Sigmoid colon (tissue), 7 donors: ENCODE measurements around the gene HOXD12. TPM values are rescaled to one million over a fixed set of nuclear protein-coding genes. Genes with fewer than 3 reads are reported as not detected.
A peak's percentile ranks its signal among the peaks of the same experiment; 100 is the strongest.

Source experiments
- DNase-seq: peaks from one replicate; pipeline ENCODE4 v3.0.0-alpha.2; 2019
- H3K27ac ChIP-seq, 4 donors: fragments of 200-600 bp; sonication (generic); one replicate each; pipeline ENCODE4 v1.5.1; 2016 to 2019; ENCODE audit warnings: mild to moderate bottlenecking in 1 of 4
- H3K27me3 ChIP-seq, 3 donors: fragments of 200-600 bp; sonication (generic); one replicate each; pipeline ENCODE4 v1.5.1; 2019; ENCODE audit warnings: mild to moderate bottlenecking in 1 of 3
- H3K36me3 ChIP-seq, 4 donors: fragments of 200-600 bp; sonication (generic); one replicate each; pipeline ENCODE4 v1.5.1; 2016 to 2019
- H3K4me1 ChIP-seq, 4 donors: fragments of 200-600 bp; sonication (generic); one replicate each; pipeline ENCODE4 v1.5.1; 2017 to 2019
- H3K4me3 ChIP-seq, 4 donors: fragments of 200-600 bp; sonication (generic); one replicate each; pipeline ENCODE4 v1.5.1; 2017 to 2019; ENCODE audit warnings: mild to moderate bottlenecking in 2 of 4, moderate library complexity in 1 of 4
- H3K9me3 ChIP-seq, 4 donors: fragments of 200-600 bp in 3 of 4; sonication (generic) in 3 of 4; one replicate each; pipeline versions ENCODE4 v1.5.1 to v1.6.1; 2013 to 2019
- CTCF ChIP-seq, 4 experiments: fragments of 450-650 bp in 3 of 4; fragments of 200-600 bp in 1 of 4; IDR thresholded peaks; one replicate each; pipeline ENCODE4 v1.5.1; 2016 to 2019; ENCODE audit warnings: antibody characterized with exemption in 4 of 4, mild to moderate bottlenecking in 3 of 4, moderate library complexity in 2 of 4
- EP300 ChIP-seq, 4 donors: sonication (generic); formaldehyde crosslinking; IDR thresholded peaks; one replicate each; pipeline ENCODE4 v1.6.1; 2017; ENCODE audit warnings: antibody characterized with exemption in 4 of 4
- POLR2A ChIP-seq, 2 donors: fragments of 450-650 bp; IDR thresholded peaks; one replicate each; pipeline ENCODE4 v1.6.1; 2016; ENCODE audit warnings: antibody characterized with exemption in 2 of 2, mild to moderate bottlenecking in 2 of 2, moderate library complexity in 2 of 2
- POLR2AphosphoS5 ChIP-seq, 4 donors: sonication (generic); formaldehyde crosslinking; IDR thresholded peaks; one replicate each; pipeline ENCODE4 v1.6.1; 2017; ENCODE audit warnings: antibody characterized with exemption in 4 of 4
- WGBS, 2 donors: extraction: QIAGEN DNeasy Blood & Tissue Kit; methylation state at CpG; one replicate each; pipeline ENCODE4 v1.1.7; 2013; 5-methylcytosine and 5-hydroxymethylcytosine counted together
- intact Hi-C: fragments of 100-400 bp; cut with DNase I; formaldehyde crosslinking; loops from one replicate; pipeline ENCODE4 v1.15.1; 2023
- polyA plus RNA-seq, 3 donors: library from polyadenylated mRNA; stranded (reverse); fragments of 200-250 nt; gene quantifications; one replicate each; pipeline ENCODE4 v1.2.3, GENCODE V29; 2013
- small RNA-seq, 3 donors: library from RNA; depleted of rRNA; stranded (forward); fragments of <200 nt; gene quantifications; one replicate each; pipeline ENCODE3, GENCODE V24; 2016
- total RNA-seq, 4 donors: library from RNA; depleted of rRNA; stranded (reverse); fragments of >200 nt; gene quantifications; one replicate each; pipeline ENCODE4 v1.1.0, GENCODE V29; 2016
- donor health status: healthy with polysubstance abuse.
- donor health status: Bipolar disorder and iron deficiency.
- donor health status: healthy.

HOXD12 gene
- total and polyA plus RNA-seq, 7 donors: 0.15 to 1.8 (median 1.5) TPM; not detected in 3

GRCh38 chr2:176150584-176151441, 51.2 kb downstream of the HOXD12 start:
- 68 to 87% methylated on average over 14 of the region's 14 CpGs for WGBS, 2 donors
- no peak overlapping the region for H3K27ac ChIP-seq
- no peak overlapping the region for H3K4me3 ChIP-seq
- intact Hi-C loops: no loop called here
- no peak for TF ChIP-seq POLR2AphosphoS5 (IDR thresholded peaks at IDR 0.05)
- no peak for TF ChIP-seq POLR2A (IDR thresholded peaks at IDR 0.05)
- no peak for TF ChIP-seq EP300 (IDR thresholded peaks at IDR 0.05)
- TF ChIP-seq CTCF (IDR thresholded peaks at IDR 0.05): no peak
- peaks cover 0 to 7% (median 2%) of the 10 kb centered on the region in 4 donors for H3K4me1 ChIP-seq
- no peak for DNase-seq
- H3K9me3 ChIP-seq: no peaks in the 10 kb centered on the region
- peaks cover 12 to 99% (median 86%) of the 10 kb centered on the region in 3 donors for H3K27me3 ChIP-seq
- H3K36me3 ChIP-seq: peaks cover 0 to 9% (median 0%) of the 10 kb centered on the region in 4 donors

- H3K36me3 ChIP-seq: peaks cover 0 to 9% (median 0%) of the 10 kb centered on the region in 4 donors
- TF ChIP-seq EP300 (IDR thresholded peaks at IDR 0.05) (no peak), CTCF (IDR thresholded peaks at IDR 0.05) (no peak), POLR2AphosphoS5 (IDR thresholded peaks at IDR 0.05) (no peak), POLR2A (IDR thresholded peaks at IDR 0.05) (no peak)
- H3K4me1 ChIP-seq: peaks cover 0 to 5% (median under 1%) of the 10 kb centered on the region in 4 donors
- no peak for DNase-seq
- peaks cover 19 to 99% (median 86%) of the 10 kb centered on the region in 3 donors for H3K27me3 ChIP-seq
- intact Hi-C loops: no loop called here
- WGBS, 2 donors: 53 to 79% methylated on average over 55 of the region's 55 CpGs
- H3K27ac ChIP-seq: no peak within 1 kb of the TSS
- no peaks in the 10 kb centered on the region for H3K9me3 ChIP-seq
- H3K4me3 ChIP-seq: peak within 1 kb of the TSS in 3 of 4 donors; percentile 13 to 29 (median 23)
These were observed 52.1 kb downstream of the HOXD12 start, which contains the start of gene HOXD4 for GRCh38 chr2:176151442-176152287. Gene HOXD4, plus strand, starts transcription at chr2:176151550. Its CDS starts 84 bp downstream, at chr2:176151634.

Small RNAs within 50 kb of the gene (small RNA-seq; reads per million reads assigned to genes)
- 108,319 to 133,268 (median 126,436) reads per million in 3 donors for gene MIR10B

Other genes starting within 250 kb of the HOXD12 start
- 10 to 100 TPM; 15.9 to 48.2 (median 37.1) TPM for gene LNPK, start 97.5 kb upstream of the HOXD12 start, total RNA-seq
- 1 to 10 TPM; 1.8 to 6.8 (median 4.2) TPM for gene LNPK, start 97.5 kb upstream of the HOXD12 start, polyA plus RNA-seq
- 1 to 10 TPM; 1.2 to 4.6 (median 2.1) TPM for gene EVX2, start 15.8 kb upstream of the HOXD12 start, total RNA-seq
- gene EVX2, start 15.8 kb upstream of the HOXD12 start, polyA plus RNA-seq: under 1 TPM in 1 of 3 donors, not detected in 2; 0.07 TPM
- 10 to 100 TPM; 18.7 to 48.9 (median 34.1) TPM for gene HOXD13, start 7.1 kb upstream of the HOXD12 start, total RNA-seq
- gene HOXD13, start 7.1 kb upstream of the HOXD12 start, polyA plus RNA-seq: 1 to 10 TPM in 2 of 3 donors, not detected in 1; 2.3 to 2.4 TPM
- gene HOXD11, start 7.5 kb downstream of the HOXD12 start, total RNA-seq: 10 to 100 TPM; 18.3 to 39.3 (median 24.9) TPM
- 1 to 10 TPM in 2 of 3 donors, under 1 TPM in 1; 0.69 to 3.6 (median 2.1) TPM for gene HOXD11, start 7.5 kb downstream of the HOXD12 start, polyA plus RNA-seq
- gene HOXD10, start 17.0 kb downstream of the HOXD12 start, total RNA-seq: 10 to 100 TPM; 10.7 to 46.0 (median 17.9) TPM
- 1 to 10 TPM in 2 of 3 donors, under 1 TPM in 1; 0.23 to 2.4 (median 1.5) TPM for gene HOXD10, start 17.0 kb downstream of the HOXD12 start, polyA plus RNA-seq
- gene HOXD9, start 22.9 kb downstream of the HOXD12 start, total RNA-seq: 10 to 100 TPM; 10.6 to 27.1 (median 12.9) TPM
- gene HOXD9, start 22.9 kb downstream of the HOXD12 start, polyA plus RNA-seq: 1 to 10 TPM in 2 of 3 donors, under 1 TPM in 1; 0.46 to 3.6 (median 1.8) TPM
- gene HOXD8, start 29.9 kb downstream of the HOXD12 start, total RNA-seq: 10 to 100 TPM; 10.2 to 19.7 (median 16.5) TPM
- gene HOXD8, start 29.9 kb downstream of the HOXD12 start, polyA plus RNA-seq: 10 to 100 TPM in 1 of 3 donors, 1 to 10 TPM in 2; 2.5 to 10.8 (median 3.4) TPM
- 1 to 10 TPM; 3.4 to 8.0 (median 4.8) TPM for gene HOXD4, start 51.8 kb downstream of the HOXD12 start, total RNA-seq
- gene HOXD4, start 51.8 kb downstream of the HOXD12 start, polyA plus RNA-seq: 1 to 10 TPM in 1 of 3 donors, under 1 TPM in 1, not detected in 1; 0.60 to 3.1 TPM
- 1 to 10 TPM in 3 of 4 donors, under 1 TPM in 1; 0.68 to 4.6 (median 4.1) TPM for gene HOXD3, start 57.5 kb downstream of the HOXD12 start, total RNA-seq
- gene HOXD3, start 57.5 kb downstream of the HOXD12 start, polyA plus RNA-seq: 1 to 10 TPM in 1 of 3 donors, under 1 TPM in 2; 0.60 to 1.4 (median 0.92) TPM
- under 1 TPM in 3 of 4 donors, not detected in 1; 0.16 to 0.71 (median 0.41) TPM for gene HOXD1, start 88.9 kb downstream of the HOXD12 start, total RNA-seq
- gene HOXD1, start 88.9 kb downstream of the HOXD12 start, polyA plus RNA-seq: 1 to 10 TPM; 3.1 to 4.2 (median 3.6) TPM
- gene MTX2, start 169.6 kb downstream of the HOXD12 start, total RNA-seq: 10 to 100 TPM; 34.5 to 49.5 (median 38.8) TPM
- 10 to 100 TPM; 45.8 to 66.8 (median 59.5) TPM for gene MTX2, start 169.6 kb downstream of the HOXD12 start, polyA plus RNA-seq